Aorta (tissue), 5 donors: ENCODE data around the gene UBAC2. TPM values are rescaled to one million over a fixed set of nuclear protein-coding genes. Genes with fewer than 3 reads are reported as not detected.

ENCODE experiments used
- ATAC-seq: fragments of 200-7000 bp; cut with Tn5 transposase; one replicate; pipeline ENCODE4 v1.9.1; 2022; ENCODE audit warnings: moderate library complexity; ENCODE audit not compliant: low FRiP score
- DNase-seq, 2 donors: peaks; one replicate each; pipeline ENCODE4 v3.0.0-alpha.2; 2020
- H3K27ac ChIP-seq, 2 donors: one replicate each; pipeline ENCODE4 v1.5.1; 2013; ENCODE audit warnings: low read length in 2 of 2, mild to moderate bottlenecking in 2 of 2, moderate library complexity in 2 of 2, control low read depth in 1 of 2, inconsistent platforms in 1 of 2, low read depth in 1 of 2
- H3K27me3 ChIP-seq, 2 donors: one replicate each; pipeline ENCODE4 v1.6.1; 2013; ENCODE audit warnings: control low read depth in 1 of 2, low read length in 1 of 2, mild to moderate bottlenecking in 1 of 2, moderate library complexity in 1 of 2; ENCODE audit not compliant: insufficient read depth in 2 of 2, control insufficient read depth in 1 of 2
- H3K36me3 ChIP-seq, 2 donors: one replicate each; pipeline ENCODE4 v1.6.1; 2013; ENCODE audit warnings: control low read depth in 1 of 2, low read length in 1 of 2, mild to moderate bottlenecking in 1 of 2; ENCODE audit not compliant: insufficient read depth in 2 of 2, control insufficient read depth in 1 of 2
- H3K4me1 ChIP-seq, 2 donors: one replicate each; pipeline ENCODE4 v1.6.1; 2013; ENCODE audit warnings: low read length in 2 of 2, control low read depth in 1 of 2, mild to moderate bottlenecking in 1 of 2, moderate library complexity in 1 of 2; ENCODE audit not compliant: insufficient read depth in 2 of 2, control insufficient read depth in 1 of 2
- H3K4me3 ChIP-seq, 2 donors: one replicate each; pipeline ENCODE4 v1.5.1; 2013; ENCODE audit warnings: low read length in 2 of 2, control low read depth in 1 of 2, mild to moderate bottlenecking in 1 of 2
- H3K9me3 ChIP-seq: one replicate; pipeline ENCODE4 v1.6.1; 2013; ENCODE audit warnings: mild to moderate bottlenecking, low read length; ENCODE audit not compliant: control insufficient read depth
- WGBS, 2 donors: extraction: QIAGEN DNeasy Blood & Tissue Kit; methylation state at CpG; one replicate each; pipeline ENCODE4 v1.1.7; 2013; 5-methylcytosine and 5-hydroxymethylcytosine counted together
- intact Hi-C, 2 donors: fragments of 100-400 bp; cut with DNase I; formaldehyde crosslinking; loops; one replicate each; pipeline versions ENCODE4 v1.14.2 to v1.15.0; 2022
- polyA plus RNA-seq, 2 donors: library from polyadenylated mRNA; stranded (reverse); fragments of 200-250 nt; gene quantifications; one replicate each; pipeline ENCODE4 v1.2.3, GENCODE V29; 2013
- total RNA-seq, 2 donors: library from RNA; stranded (reverse); fragmentation: NEBNext Ultra II Directional; extraction: Animal tissue kit (Norgen Biotek cat#: 25700); gene quantifications; one replicate each; pipeline ENCODE4 v1.2.1, GENCODE V29; 2021
- donor health status: healthy with polysubstance abuse.
- donor health status: Bipolar disorder and iron deficiency.
- donor health status: DM: no; HTN: no; CAD: no.
- donor health status: DM: no; HTN: no; CAD: no.
- donor health status: DM: yes; HTN: yes; CAD: no.

Gene UBAC2
- total and polyA plus RNA-seq, 4 donors, result 44.4 to 54.2 (median 48.5) TPM

DNA sequence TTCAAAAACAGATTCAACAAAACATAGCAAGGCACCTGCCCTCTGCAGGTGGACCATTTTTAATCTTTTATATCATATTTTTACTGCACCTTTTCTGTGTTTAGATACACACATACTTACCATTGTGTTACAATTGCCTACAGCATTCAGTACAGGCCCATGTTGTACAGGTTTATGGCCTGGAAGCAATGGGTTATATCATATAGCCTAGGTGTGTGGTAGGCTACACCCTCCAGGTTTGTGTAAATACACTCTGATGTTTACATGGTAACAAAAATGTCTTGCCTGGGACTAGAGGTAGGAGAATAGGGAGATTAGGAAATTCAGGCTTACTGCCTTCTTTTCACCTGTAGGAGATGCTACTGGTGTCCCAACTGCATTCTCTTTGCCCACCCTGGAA is 8.2 kb upstream of the UBAC2 start:
- ATAC-seq, result no peak
- no peaks in the 10 kb centered on the region for H3K4me1 ChIP-seq
- no peaks in the 10 kb centered on the region for H3K27me3 ChIP-seq
- intact Hi-C loops, result no loop called here
- no peak overlapping the region for H3K27ac ChIP-seq
- no peaks in the 10 kb centered on the region for H3K9me3 ChIP-seq
- no peaks in the 10 kb centered on the region for H3K36me3 ChIP-seq
- no peak for DNase-seq
- H3K4me3 ChIP-seq, result no peak overlapping the region

DNA sequence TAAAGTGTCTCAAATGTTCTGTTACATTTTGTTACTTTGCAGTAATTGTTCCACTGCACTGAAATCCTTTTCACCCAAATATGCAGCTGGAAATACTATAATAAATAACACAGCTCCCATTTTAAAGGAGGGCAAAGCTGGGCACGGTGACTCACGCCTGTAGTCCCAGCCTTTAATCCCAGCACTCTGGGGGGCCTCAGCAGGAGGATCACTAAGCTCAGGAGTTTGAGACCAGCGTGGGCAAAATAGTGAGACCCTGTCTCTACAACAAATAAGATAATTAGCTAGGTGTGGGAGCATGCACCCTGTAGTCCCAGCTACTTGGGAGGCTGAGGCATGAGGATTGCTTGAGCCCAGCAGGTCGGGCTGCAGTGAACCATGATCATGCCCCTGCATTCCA is 7.5 kb upstream of the UBAC2 start:
- H3K9me3 ChIP-seq, result no peaks in the 10 kb centered on the region
- H3K4me1 ChIP-seq, result no peaks in the 10 kb centered on the region
- H3K27me3 ChIP-seq, result no peaks in the 10 kb centered on the region
- ATAC-seq (no peak), DNase-seq (no peak)
- 64 to 90% methylated on average over 4 of the region's 4 CpGs for WGBS, 2 donors
- no peak overlapping the region for H3K4me3 ChIP-seq
- H3K36me3 ChIP-seq, result no peaks in the 10 kb centered on the region
- intact Hi-C loops, result no loop called here
- H3K27ac ChIP-seq, result no peak overlapping the region

DNA sequence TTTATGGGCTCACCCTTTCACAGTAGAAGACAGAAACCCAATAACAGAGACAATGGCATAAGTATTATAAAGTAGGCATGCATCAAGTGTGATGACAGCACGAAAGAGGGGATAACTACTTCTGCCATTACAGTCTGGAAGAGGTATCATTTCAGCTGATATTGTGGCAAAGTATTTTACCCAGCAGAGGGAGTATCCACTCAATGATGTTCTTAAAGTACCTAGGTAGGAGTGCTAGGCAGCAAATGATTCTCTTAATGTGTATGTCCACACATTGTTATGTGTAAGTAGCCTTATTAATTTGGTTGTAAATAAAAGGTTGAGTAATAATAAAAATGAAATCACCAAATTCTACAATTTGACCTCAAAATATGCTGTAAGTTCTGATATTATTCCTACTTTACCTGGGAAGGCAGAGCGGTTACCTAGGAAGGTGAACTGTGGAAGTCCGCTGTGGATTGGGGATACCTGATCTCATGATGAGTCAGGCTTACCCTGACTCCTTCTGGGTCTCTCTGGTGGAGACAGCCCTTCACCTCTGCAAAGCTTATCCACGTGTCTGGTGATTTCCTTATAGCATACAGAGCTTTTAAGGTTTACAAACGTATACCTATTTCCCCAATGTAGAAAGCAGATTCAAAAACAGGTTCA is 4.1 kb upstream of the UBAC2 start:
- DNase-seq (no peak), ATAC-seq (no peak)
- H3K4me1 ChIP-seq, result no peaks in the 10 kb centered on the region
- intact Hi-C loops, result no loop called here
- no peak overlapping the region for H3K27ac ChIP-seq
- H3K9me3 ChIP-seq, result no peaks in the 10 kb centered on the region
- no peaks in the 10 kb centered on the region for H3K27me3 ChIP-seq
- H3K36me3 ChIP-seq, result no peaks in the 10 kb centered on the region
- 80 to 86% methylated on average over 5 of the region's 5 CpGs for WGBS, 2 donors
- no peak overlapping the region for H3K4me3 ChIP-seq

DNA sequence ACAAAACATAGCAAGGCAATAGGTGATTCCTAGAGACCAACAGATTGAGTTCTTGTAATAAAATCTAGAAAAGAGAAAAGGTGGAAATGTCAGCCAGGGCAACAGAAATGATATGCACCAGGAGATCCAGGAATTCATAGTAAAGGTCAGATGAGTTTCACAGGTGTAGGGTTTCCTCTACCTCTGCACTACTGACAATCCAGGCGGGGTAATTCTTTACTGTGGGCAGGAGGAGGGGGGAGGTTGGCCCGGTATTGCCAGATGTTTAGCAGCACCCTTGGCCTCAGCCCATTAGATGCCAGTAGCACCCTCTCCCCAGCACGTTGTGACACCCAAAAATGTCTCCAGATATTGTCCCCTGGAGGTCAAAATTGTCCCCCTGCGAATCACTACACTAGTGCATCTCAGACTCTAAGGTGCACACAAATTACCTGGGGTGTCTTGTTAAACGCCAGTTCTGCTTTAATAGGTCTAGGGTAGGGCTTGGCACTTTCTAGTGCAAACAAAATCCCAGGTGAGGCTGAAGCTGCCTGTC is 3.5 kb upstream of the UBAC2 start:
- H3K36me3 ChIP-seq, result no peaks in the 10 kb centered on the region
- intact Hi-C loops, result no loop called here
- no peak for ATAC-seq
- no peak for DNase-seq
- 63 to 71% methylated on average over 5 of the region's 5 CpGs for whole genome bisulfite sequencing, 2 donors
- no peaks in the 10 kb centered on the region for H3K27me3 ChIP-seq
- no peaks in the 10 kb centered on the region for H3K4me1 ChIP-seq
- H3K4me3 ChIP-seq, result no peak overlapping the region
- no peak overlapping the region for H3K27ac ChIP-seq
- no peaks in the 10 kb centered on the region for H3K9me3 ChIP-seq

DNA sequence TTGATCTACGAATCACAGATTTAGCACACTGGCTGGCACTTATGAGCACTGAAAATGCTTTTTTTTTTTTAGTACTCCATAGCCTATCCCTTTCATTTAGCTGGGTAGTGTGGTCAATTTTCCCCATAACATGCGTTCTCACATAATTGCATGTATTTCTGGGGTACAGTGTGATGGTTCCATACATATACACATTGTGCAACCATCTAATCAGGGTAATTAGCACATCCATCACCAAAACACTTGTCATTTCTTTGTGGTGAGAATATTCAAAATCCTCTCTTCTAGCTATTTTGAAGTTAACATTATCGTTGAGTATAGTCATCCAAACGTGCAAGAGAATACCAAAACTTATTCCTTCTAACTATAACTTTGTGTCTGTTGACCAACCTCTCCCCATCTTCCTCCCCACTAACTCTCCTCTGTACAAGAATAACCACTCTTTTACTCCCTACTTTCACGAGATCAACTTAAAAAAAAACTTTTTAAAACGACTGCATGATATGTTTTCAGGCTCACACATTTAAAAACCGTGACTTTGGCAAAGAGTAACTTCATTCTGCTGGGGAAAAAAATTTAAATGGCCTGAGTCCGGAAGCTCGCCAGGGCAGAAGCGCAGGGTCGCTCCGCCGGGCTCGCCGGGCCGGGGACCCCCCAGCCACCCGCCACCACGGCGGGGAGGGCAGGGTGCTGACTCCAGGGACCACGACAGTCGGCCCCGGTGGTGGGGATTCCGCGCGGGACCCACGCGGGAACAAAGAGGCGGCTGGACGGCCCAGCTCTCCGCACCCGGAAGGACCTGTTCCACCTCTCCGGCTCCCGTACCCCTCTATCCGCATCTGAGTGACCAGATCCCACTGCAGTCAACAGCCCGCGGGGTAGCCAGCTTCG is 868 bp upstream of the UBAC2 start:
- intact Hi-C loops, result loop anchor here in 1 of 2 donors (2.0 kb wide), 1 partner anchor 113 kb away; no protein-coding TSS in a partner anchor
- Histone ChIP-seq H3K36me3 (no peaks in the 10 kb centered on the region), H3K27me3 (no peaks in the 10 kb centered on the region), H3K4me3 (peak overlapping the region; percentile 16 to 69), H3K9me3 (no peaks in the 10 kb centered on the region), H3K27ac (peak overlapping the region; percentile 62 to 90), H3K4me1 (no peaks in the 10 kb centered on the region)
- ATAC-seq, result peak; percentile 67
- no peak for DNase-seq
- 5% methylated on average over 28 to 37 of the region's 37 CpGs for WGBS, 2 donors

DNA sequence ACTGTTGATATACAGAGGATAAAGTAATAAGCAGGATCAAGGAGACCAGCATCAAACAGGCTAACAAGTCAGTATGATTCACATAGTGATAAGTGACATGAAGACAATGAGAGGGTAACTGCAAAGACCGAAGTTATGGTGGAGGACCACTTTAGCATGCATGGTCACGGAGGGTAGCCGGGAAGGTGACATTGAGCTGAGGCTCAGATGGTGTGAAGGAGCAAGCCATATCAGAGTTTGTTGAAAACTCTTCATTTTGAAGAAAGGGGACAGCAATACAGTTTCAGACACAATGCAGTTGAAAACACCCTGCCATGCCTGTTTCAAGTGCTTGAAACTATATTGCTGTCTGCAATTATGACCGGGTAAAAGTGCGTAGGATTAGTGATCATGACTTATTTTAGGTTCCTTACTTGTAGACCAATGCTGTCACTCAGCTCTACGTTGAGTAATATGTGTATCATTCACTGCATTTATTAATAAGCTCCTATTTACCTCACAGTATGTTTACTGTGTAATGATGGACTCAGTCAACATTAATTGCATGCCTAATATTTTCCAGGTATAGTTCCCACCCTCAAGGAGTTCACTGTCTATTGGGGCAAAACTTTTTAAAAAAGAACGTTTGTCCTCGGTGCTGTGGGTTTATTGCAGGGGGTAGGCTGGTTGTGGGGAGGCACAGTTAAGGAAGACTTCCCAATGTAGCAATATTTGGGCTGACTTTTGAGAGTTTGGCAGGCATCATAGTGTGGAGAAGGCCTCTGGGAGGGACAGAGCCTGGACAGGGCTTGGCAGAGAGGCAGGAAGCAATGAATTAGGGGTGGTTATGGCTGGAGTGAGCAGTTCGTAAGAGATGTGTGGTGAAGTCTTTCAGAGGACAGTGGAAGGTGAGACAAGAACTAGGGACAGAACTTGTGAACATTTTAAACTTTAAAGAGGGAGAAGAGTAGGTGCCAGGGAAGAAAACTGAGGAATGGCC is 3.2 kb downstream of the UBAC2 start:
- no peaks in the 10 kb centered on the region for H3K4me1 ChIP-seq
- intact Hi-C loops, result no loop called here
- no peak for DNase-seq
- no peaks in the 10 kb centered on the region for H3K9me3 ChIP-seq
- H3K27ac ChIP-seq, result no peak overlapping the region
- 90% methylated on average over 9 of the region's 9 CpGs for WGBS, 2 donors
- ATAC-seq, result no peak
- H3K4me3 ChIP-seq, result no peak overlapping the region
- no peaks in the 10 kb centered on the region for H3K27me3 ChIP-seq
- H3K36me3 ChIP-seq, result no peaks in the 10 kb centered on the region

DNA sequence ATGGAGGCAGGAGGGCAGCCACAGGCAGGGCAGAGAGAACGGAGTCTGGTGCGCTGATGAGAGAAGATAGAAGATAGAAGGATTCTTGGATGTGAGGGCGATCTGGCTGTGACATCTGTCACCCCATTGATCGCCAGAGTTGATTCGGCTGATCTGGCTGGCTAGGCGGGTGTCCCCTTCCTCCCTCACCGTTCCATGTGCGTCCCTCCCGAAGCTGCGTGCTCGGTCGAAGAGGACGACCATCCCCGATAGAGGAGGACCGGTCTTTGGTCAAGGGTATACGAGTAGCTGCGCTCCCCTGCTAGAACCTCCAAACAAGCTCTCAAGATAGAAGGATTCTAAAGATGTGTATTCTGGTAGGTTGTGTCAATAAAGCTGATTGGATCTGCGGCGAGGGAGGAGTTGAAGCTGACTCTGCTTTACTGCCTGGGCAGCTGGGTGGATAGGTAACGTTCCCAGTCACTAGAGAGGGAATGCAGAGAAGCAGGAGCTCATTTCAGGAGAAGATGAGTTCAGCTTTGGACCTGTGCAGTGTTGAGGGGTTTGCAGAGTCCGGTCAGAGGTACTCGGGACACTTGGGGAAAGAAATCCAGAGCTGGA is 5.1 kb downstream of the UBAC2 start:
- DNase-seq (no peak), ATAC-seq (no peak)
- Histone ChIP-seq H3K27me3 (no peaks in the 10 kb centered on the region), H3K36me3 (no peaks in the 10 kb centered on the region), H3K9me3 (no peaks in the 10 kb centered on the region), H3K4me3 (no peak overlapping the region), H3K27ac (no peak overlapping the region), H3K4me1 (no peaks in the 10 kb centered on the region)
- intact Hi-C loops, result no loop called here
- WGBS, 2 donors, result 91 to 94% methylated on average over 22 of the region's 22 CpGs

DNA sequence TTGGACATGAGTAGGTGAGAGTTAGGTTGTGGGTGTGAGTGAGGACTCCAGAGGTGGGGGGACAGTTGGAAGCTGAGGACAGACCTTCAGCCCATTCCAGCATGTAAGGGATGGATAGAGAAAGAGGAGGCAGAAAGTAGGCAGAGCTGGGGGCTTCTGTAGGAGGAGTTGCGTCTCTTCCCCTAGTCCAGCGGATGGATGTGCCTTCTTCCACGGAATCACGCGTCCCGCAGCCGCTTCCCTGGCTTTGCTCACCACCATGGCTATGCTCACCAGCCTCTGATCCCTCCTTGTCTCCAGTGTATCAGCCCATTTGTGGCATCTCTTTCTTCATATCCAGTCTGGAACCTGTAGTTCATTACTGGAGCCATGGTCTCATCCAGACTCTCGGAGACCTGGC is 5.6 kb downstream of the UBAC2 start:
- WGBS, 2 donors, result 95 to 99% methylated on average over 8 of the region's 8 CpGs
- no peak for DNase-seq
- Histone ChIP-seq H3K27me3 (no peaks in the 10 kb centered on the region), H3K4me3 (no peak overlapping the region), H3K9me3 (no peaks in the 10 kb centered on the region), H3K36me3 (no peaks in the 10 kb centered on the region), H3K27ac (no peak overlapping the region), H3K4me1 (no peaks in the 10 kb centered on the region)
- ATAC-seq, result no peak
- intact Hi-C loops, result no loop called here
